ENCODE data around the gene SMYD5.

- TF ChIP-seq CTCF (IDR thresholded peaks at IDR 0.05) = no peak
- TF ChIP-seq POLR2A (IDR thresholded peaks at IDR 0.05) = no peak
Measured at GRCh38 chr2:73212098-73212447, 2.0 kb upstream of the SMYD5 start.

Measured in lower leg skin (tissue), 3 donors.